HCT116 (cell line): ENCODE measurements around the gene PBXIP1. TPM values are rescaled to one million over a fixed set of nuclear protein-coding genes. Genes with fewer than 3 reads are reported as not detected.

Experiments
- ATAC-seq: fragments of 200-7000 bp; cut with Tn5 transposase; 2 replicates; pipeline ENCODE4 v1.9.1; 2020; ENCODE audit warnings: mild to moderate bottlenecking, moderate library complexity
- BruUV-seq: library from RNA; stranded (reverse); fragments of 400-500 nt; replicated peaks from 2 replicates; lab custom pipeline; 2021; lab: Mats Ljungman, UMichigan
- CTCF ChIA-PET: fragments of 300-600 bp; sonication (Branson Sonifier 250); formaldehyde crosslinking; loops from one replicate; lab custom pipeline; 2021; ENCODE audit warnings: antibody characterized with exemption; lab: Charles Lee
- POLR2A ChIA-PET: fragments of 300-600, 350-600 bp; sonication (Branson Sonifier 250); formaldehyde crosslinking; loops from one replicate; lab custom pipeline; 2021; ENCODE audit warnings: antibody characterized with exemption; lab: Charles Lee
- RAD21 ChIA-PET, 2 experiments: fragments of 300-600 bp; sonication (Branson Sonifier 250); formaldehyde crosslinking; loops; one replicate each; lab custom pipeline; 2023; ENCODE audit warnings: low total read pairs in 2 of 2; ENCODE audit not compliant: uncharacterized antibody in 2 of 2, unreplicated experiment in 2 of 2, low non-redundant PET in 1 of 2; lab: Charles Lee
- DNase-seq: peaks from one replicate; pipeline ENCODE4 v3.0.0-alpha.2; 2010; ENCODE audit warnings: low read depth, low spot score
- H2AFZ ChIP-seq: fragments of 200-600 bp; shearing (Covaris generic), sonication (generic); 2 replicates; pipeline ENCODE4 v1.6.1; 2017; ENCODE audit warnings: low read depth, mixed run types, mixed read lengths, antibody characterized with exemption, low read length; ENCODE audit not compliant: poor library complexity, severe bottlenecking
- H3K27ac ChIP-seq: 2 replicates; pipeline ENCODE4 v1.5.1; 2012; ENCODE audit warnings: low read depth, low read length
- H3K27me3 ChIP-seq: fragments of 200-600 bp; sonication (generic); 2 replicates; pipeline ENCODE4 v1.6.1; 2016; ENCODE audit warnings: mixed run types, low read length, mixed read lengths; ENCODE audit not compliant: insufficient read depth
- H3K36me3 ChIP-seq, 2 experiments: fragments of 200-500 bp in 1 of 2; fragments of 200-600 bp in 1 of 2; sonication (Bioruptor generic) in 1 of 2; sonication (generic) in 1 of 2; 2 replicates each; pipeline versions ENCODE4 v1.5.1 to v1.6.1; 2014 to 2016; ENCODE audit warnings: low read length in 2 of 2, inconsistent platforms in 1 of 2, mixed read lengths in 1 of 2, mixed run types in 1 of 2; ENCODE audit not compliant: insufficient read depth in 2 of 2, control insufficient read depth in 1 of 2
- H3K4me1 ChIP-seq, 2 experiments: fragments of 200-600 bp in 1 of 2; sonication (generic) in 1 of 2; 2 replicates each; pipeline versions ENCODE4 v1.5.1 to v1.6.1; 2012 to 2017; ENCODE audit warnings: low read length in 2 of 2, inconsistent platforms in 1 of 2, mild to moderate bottlenecking in 1 of 2, mixed read lengths in 1 of 2, mixed run types in 1 of 2, moderate library complexity in 1 of 2; ENCODE audit not compliant: insufficient read depth in 2 of 2, control insufficient read depth in 1 of 2
- H3K4me2 ChIP-seq: fragments of 200-600 bp; sonication (generic); 2 replicates; pipeline ENCODE4 v1.6.1; 2017; ENCODE audit warnings: mixed run types, low read length, mixed read lengths
- H3K4me3 ChIP-seq, 2 experiments: fragments of 200-600 bp in 1 of 2; sonication (generic) in 1 of 2; replicated peaks in 1 of 2; 2 replicates each; pipeline ENCODE4 v1.5.1; 2011 to 2016; ENCODE audit warnings: low read length in 2 of 2, control low read depth in 1 of 2, low read depth in 1 of 2, mild to moderate bottlenecking in 1 of 2, mixed read lengths in 1 of 2, mixed run types in 1 of 2
- H3K79me2 ChIP-seq: fragments of 200-600 bp; sonication (generic); 2 replicates; pipeline ENCODE4 v1.6.1; 2017; ENCODE audit warnings: mild to moderate bottlenecking, mixed run types, low read length, moderate library complexity, mixed read lengths; ENCODE audit not compliant: insufficient read depth
- H3K9ac ChIP-seq: fragments of 200-600 bp; sonication (generic); 2 replicates; pipeline ENCODE4 v1.6.1; 2016; ENCODE audit warnings: low read length, mixed read lengths
- H3K9me2 ChIP-seq: fragments of 200-600 bp; sonication (generic), shearing (Covaris generic); 2 replicates; pipeline ENCODE4 v1.6.1; 2017; ENCODE audit warnings: mixed run types, mild to moderate bottlenecking, moderate library complexity; ENCODE audit not compliant: insufficient read depth
- H3K9me3 ChIP-seq, 2 experiments: fragments of 200-500 bp in 1 of 2; fragments of 200-600 bp in 1 of 2; sonication (Bioruptor generic) in 1 of 2; sonication (generic) in 1 of 2; 2 replicates each; pipeline ENCODE4 v1.6.1; 2014 to 2017; ENCODE audit warnings: low read length in 2 of 2, mixed read lengths in 2 of 2, inconsistent platforms in 1 of 2, low read depth in 1 of 2, mild to moderate bottlenecking in 1 of 2, mixed run types in 1 of 2, moderate library complexity in 1 of 2; ENCODE audit not compliant: control insufficient read depth in 1 of 2, insufficient read depth in 1 of 2
- H4K20me1 ChIP-seq: fragments of 200-600 bp; sonication (generic), shearing (Covaris generic); 2 replicates; pipeline ENCODE4 v1.6.1; 2017; ENCODE audit warnings: mixed run types, mild to moderate bottlenecking, moderate library complexity; ENCODE audit not compliant: insufficient read depth
- CEBPB ChIP-seq: IDR thresholded peaks from 2 replicates; pipeline ENCODE4 v1.6.1; 2012; ENCODE audit warnings: low read depth
- EGR1 ChIP-seq: IDR thresholded peaks from 2 replicates; pipeline ENCODE4 v1.6.1; 2012; ENCODE audit warnings: low read depth
- EZH2 ChIP-seq: fragments of 200-600 bp; sonication (generic); IDR thresholded peaks from 2 replicates; pipeline ENCODE4 v1.6.1; 2017; ENCODE audit warnings: antibody characterized with exemption, mixed run types
- FOSL1 ChIP-seq: IDR thresholded peaks from 2 replicates; pipeline ENCODE4 v1.6.1; 2012; ENCODE audit warnings: low read depth
- JUND ChIP-seq: IDR thresholded peaks from 2 replicates; pipeline ENCODE4 v1.6.1; 2012
- POLR2A ChIP-seq: IDR thresholded peaks from 2 replicates; pipeline ENCODE4 v1.7.0; 2011; ENCODE audit warnings: borderline replicate concordance; ENCODE audit not compliant: insufficient read depth, insufficient read length; ENCODE audit errors: extremely low read depth
- RAD21 ChIP-seq: IDR thresholded peaks from 2 replicates; pipeline ENCODE4 v1.6.1; 2012; ENCODE audit warnings: low read depth, mild to moderate bottlenecking
- SIN3A ChIP-seq: IDR thresholded peaks from 2 replicates; pipeline ENCODE4 v1.6.1; 2012; ENCODE audit warnings: low read depth
- SP1 ChIP-seq: IDR thresholded peaks from 2 replicates; pipeline ENCODE4 v1.6.1; 2012; ENCODE audit warnings: low read depth
- SRF ChIP-seq: IDR thresholded peaks from 2 replicates; pipeline ENCODE4 v1.6.1; 2012; ENCODE audit warnings: low read depth
- TCF7L2 ChIP-seq: IDR thresholded peaks from 2 replicates; pipeline ENCODE4 v1.7.0; 2011; ENCODE audit warnings: borderline replicate concordance, inconsistent platforms; ENCODE audit not compliant: insufficient read depth, insufficient read length; ENCODE audit errors: extremely low read depth
- YY1 ChIP-seq: IDR thresholded peaks from 2 replicates; pipeline ENCODE4 v1.6.1; 2011; ENCODE audit warnings: low read length, low read depth, moderate library complexity, mild to moderate bottlenecking; ENCODE audit not compliant: insufficient replicate concordance; ENCODE audit errors: extremely low read depth
- ZFX ChIP-seq: fragments of 450-650 bp; IDR thresholded peaks from 2 replicates; pipeline ENCODE4 v1.6.1; 2017
- ZNF274 ChIP-seq: fragments of 200-500 bp; sonication (Bioruptor generic); IDR thresholded peaks from 2 replicates; pipeline ENCODE4 v1.6.1; 2014; ENCODE audit warnings: mild to moderate bottlenecking, low read depth, low read length, inconsistent platforms
- intact Hi-C: fragments of 100-400 bp; cut with micrococcal nuclease; formaldehyde crosslinking; loops from 2 replicates; pipeline ENCODE4 v1.10.0; 2022
- total RNA-seq: library from RNA; stranded (reverse); gene quantifications from one replicate; pipeline ENCODE4 v1.2.1, GENCODE V29; 2021; ENCODE audit not compliant: unreplicated experiment
- TF ChIP-seq, protein P1 (sequence below): IDR thresholded peaks from 2 replicates; pipeline ENCODE4 v1.6.1; 2012
- TF ChIP-seq, protein P2 (sequence below), 3 experiments: fragments of 200-600 bp in 1 of 3; sonication (generic) in 1 of 3; IDR thresholded peaks in 2 of 3; conservative IDR thresholded peaks in 1 of 3; 2 replicates each; pipeline ENCODE4 v1.5.1; 2012 to 2017; ENCODE audit warnings: low read depth in 2 of 3, low read length in 2 of 3, antibody characterized with exemption in 1 of 3, borderline replicate concordance in 1 of 3, control low read depth in 1 of 3, mild to moderate bottlenecking in 1 of 3, mixed read lengths in 1 of 3, mixed run types in 1 of 3, moderate library complexity in 1 of 3; ENCODE audit not compliant: insufficient read depth in 1 of 3
- TF ChIP-seq, protein P3 (sequence below): IDR thresholded peaks from 2 replicates; pipeline ENCODE4 v1.6.1; 2011; ENCODE audit warnings: mild to moderate bottlenecking, low read length, moderate library complexity; ENCODE audit not compliant: insufficient replicate concordance; ENCODE audit errors: extremely low read depth
- TF ChIP-seq, protein P4 (sequence below): IDR thresholded peaks from 2 replicates; pipeline ENCODE4 v1.6.1; 2012; ENCODE audit warnings: low read depth
- TF ChIP-seq, protein P5 (sequence below): IDR thresholded peaks from 2 replicates; pipeline ENCODE4 v1.6.1; 2012

PBXIP1 gene
- total RNA-seq, 1 experiment from 2014 or later = 12.6 TPM

DNA sequence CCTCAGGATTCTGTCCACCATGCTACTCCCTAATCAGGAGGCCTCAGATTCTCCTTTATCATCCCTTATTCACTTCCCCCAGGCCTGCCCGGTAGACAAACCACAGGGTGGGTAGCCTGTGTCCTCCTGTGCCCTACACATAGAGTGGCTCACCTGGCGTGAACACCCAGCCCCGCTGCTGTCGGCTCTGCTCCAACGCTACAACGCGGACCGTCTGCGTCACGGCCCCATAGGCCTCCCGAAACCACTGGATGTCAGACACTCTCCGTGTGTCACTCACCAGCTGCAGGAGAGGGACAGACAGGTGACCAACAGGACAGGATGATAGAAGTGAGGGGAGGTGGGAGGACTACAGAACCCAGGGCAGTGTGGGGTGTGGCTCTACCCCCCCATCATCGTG lies 29.7 kb downstream of the PBXIP1 start:
- ATAC-seq (no peak), DNase-seq (no peak)
- Histone ChIP-seq H3K4me1 (no peaks in the 10 kb centered on the region), H3K36me3 (peaks cover 0 to 3% of the 10 kb centered on the region in 2 experiments; a peak in 1 of 4 replicates), H3K9me3 (no peaks in the 10 kb centered on the region), H3K4me2 (no peak overlapping the region), H3K9me2 (no peaks in the 10 kb centered on the region), H3K27ac (no peak overlapping the region), H3K27me3 (no peaks in the 10 kb centered on the region), H3K9ac (no peak overlapping the region), H2AFZ (no peak overlapping the region), H4K20me1 (no peaks in the 10 kb centered on the region), H3K4me3 (no peak overlapping the region), H3K79me2 (no peaks in the 10 kb centered on the region)
- TF ChIP-seq CEBPB (no peak), YY1 (no peak), EZH2 (no peak), POLR2A (no peak), EGR1 (no peak), SP1 (no peak), ZNF274 (no peak), FOSL1 (no peak), SRF (no peak), RAD21 (no peak), JUND (no peak), TCF7L2 (no peak), ZFX (no peak), SIN3A (no peak)
- TF ChIP-seq, protein P1, sequence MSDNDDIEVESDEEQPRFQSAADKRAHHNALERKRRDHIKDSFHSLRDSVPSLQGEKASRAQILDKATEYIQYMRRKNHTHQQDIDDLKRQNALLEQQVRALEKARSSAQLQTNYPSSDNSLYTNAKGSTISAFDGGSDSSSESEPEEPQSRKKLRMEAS = no peak
- TF ChIP-seq, protein P2, sequence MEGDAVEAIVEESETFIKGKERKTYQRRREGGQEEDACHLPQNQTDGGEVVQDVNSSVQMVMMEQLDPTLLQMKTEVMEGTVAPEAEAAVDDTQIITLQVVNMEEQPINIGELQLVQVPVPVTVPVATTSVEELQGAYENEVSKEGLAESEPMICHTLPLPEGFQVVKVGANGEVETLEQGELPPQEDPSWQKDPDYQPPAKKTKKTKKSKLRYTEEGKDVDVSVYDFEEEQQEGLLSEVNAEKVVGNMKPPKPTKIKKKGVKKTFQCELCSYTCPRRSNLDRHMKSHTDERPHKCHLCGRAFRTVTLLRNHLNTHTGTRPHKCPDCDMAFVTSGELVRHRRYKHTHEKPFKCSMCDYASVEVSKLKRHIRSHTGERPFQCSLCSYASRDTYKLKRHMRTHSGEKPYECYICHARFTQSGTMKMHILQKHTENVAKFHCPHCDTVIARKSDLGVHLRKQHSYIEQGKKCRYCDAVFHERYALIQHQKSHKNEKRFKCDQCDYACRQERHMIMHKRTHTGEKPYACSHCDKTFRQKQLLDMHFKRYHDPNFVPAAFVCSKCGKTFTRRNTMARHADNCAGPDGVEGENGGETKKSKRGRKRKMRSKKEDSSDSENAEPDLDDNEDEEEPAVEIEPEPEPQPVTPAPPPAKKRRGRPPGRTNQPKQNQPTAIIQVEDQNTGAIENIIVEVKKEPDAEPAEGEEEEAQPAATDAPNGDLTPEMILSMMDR (IDR thresholded peaks at IDR 0.05 in 2 of 3, conservative IDR thresholded peaks at IDR 0.05 in 1 of 3; ENCODE audit: borderline replicate concordance in 1 of 3, insufficient read depth in 1 of 3, low read depth in 2 of 3, low read length in 2 of 3) = no peak
- TF ChIP-seq, protein P3, sequence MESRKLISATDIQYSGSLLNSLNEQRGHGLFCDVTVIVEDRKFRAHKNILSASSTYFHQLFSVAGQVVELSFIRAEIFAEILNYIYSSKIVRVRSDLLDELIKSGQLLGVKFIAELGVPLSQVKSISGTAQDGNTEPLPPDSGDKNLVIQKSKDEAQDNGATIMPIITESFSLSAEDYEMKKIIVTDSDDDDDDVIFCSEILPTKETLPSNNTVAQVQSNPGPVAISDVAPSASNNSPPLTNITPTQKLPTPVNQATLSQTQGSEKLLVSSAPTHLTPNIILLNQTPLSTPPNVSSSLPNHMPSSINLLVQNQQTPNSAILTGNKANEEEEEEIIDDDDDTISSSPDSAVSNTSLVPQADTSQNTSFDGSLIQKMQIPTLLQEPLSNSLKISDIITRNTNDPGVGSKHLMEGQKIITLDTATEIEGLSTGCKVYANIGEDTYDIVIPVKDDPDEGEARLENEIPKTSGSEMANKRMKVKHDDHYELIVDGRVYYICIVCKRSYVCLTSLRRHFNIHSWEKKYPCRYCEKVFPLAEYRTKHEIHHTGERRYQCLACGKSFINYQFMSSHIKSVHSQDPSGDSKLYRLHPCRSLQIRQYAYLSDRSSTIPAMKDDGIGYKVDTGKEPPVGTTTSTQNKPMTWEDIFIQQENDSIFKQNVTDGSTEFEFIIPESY = no peak
- TF ChIP-seq, protein P4, sequence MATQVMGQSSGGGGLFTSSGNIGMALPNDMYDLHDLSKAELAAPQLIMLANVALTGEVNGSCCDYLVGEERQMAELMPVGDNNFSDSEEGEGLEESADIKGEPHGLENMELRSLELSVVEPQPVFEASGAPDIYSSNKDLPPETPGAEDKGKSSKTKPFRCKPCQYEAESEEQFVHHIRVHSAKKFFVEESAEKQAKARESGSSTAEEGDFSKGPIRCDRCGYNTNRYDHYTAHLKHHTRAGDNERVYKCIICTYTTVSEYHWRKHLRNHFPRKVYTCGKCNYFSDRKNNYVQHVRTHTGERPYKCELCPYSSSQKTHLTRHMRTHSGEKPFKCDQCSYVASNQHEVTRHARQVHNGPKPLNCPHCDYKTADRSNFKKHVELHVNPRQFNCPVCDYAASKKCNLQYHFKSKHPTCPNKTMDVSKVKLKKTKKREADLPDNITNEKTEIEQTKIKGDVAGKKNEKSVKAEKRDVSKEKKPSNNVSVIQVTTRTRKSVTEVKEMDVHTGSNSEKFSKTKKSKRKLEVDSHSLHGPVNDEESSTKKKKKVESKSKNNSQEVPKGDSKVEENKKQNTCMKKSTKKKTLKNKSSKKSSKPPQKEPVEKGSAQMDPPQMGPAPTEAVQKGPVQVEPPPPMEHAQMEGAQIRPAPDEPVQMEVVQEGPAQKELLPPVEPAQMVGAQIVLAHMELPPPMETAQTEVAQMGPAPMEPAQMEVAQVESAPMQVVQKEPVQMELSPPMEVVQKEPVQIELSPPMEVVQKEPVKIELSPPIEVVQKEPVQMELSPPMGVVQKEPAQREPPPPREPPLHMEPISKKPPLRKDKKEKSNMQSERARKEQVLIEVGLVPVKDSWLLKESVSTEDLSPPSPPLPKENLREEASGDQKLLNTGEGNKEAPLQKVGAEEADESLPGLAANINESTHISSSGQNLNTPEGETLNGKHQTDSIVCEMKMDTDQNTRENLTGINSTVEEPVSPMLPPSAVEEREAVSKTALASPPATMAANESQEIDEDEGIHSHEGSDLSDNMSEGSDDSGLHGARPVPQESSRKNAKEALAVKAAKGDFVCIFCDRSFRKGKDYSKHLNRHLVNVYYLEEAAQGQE = no peak
- TF ChIP-seq, protein P5, sequence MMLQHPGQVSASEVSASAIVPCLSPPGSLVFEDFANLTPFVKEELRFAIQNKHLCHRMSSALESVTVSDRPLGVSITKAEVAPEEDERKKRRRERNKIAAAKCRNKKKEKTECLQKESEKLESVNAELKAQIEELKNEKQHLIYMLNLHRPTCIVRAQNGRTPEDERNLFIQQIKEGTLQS = no peak
- BruUV-seq = no TSS peak
- ChIA-PET POLR2A (no interaction called here), CTCF (no interaction called here), RAD21 (no interaction called here)
- intact Hi-C loops = no loop called here
